Glomerular visceral epithelial cell (primary cell): Measurements from ENCODE around the gene ZFAND2B.

ENCODE experiments used
- DNase-seq: peaks from one replicate; pipeline ENCODE4 v3.0.0-alpha.2; 2016; ENCODE audit errors: extremely low spot score

Gene ZFAND2B, protein sequence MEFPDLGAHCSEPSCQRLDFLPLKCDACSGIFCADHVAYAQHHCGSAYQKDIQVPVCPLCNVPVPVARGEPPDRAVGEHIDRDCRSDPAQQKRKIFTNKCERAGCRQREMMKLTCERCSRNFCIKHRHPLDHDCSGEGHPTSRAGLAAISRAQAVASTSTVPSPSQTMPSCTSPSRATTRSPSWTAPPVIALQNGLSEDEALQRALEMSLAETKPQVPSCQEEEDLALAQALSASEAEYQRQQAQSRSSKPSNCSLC

DNA sequence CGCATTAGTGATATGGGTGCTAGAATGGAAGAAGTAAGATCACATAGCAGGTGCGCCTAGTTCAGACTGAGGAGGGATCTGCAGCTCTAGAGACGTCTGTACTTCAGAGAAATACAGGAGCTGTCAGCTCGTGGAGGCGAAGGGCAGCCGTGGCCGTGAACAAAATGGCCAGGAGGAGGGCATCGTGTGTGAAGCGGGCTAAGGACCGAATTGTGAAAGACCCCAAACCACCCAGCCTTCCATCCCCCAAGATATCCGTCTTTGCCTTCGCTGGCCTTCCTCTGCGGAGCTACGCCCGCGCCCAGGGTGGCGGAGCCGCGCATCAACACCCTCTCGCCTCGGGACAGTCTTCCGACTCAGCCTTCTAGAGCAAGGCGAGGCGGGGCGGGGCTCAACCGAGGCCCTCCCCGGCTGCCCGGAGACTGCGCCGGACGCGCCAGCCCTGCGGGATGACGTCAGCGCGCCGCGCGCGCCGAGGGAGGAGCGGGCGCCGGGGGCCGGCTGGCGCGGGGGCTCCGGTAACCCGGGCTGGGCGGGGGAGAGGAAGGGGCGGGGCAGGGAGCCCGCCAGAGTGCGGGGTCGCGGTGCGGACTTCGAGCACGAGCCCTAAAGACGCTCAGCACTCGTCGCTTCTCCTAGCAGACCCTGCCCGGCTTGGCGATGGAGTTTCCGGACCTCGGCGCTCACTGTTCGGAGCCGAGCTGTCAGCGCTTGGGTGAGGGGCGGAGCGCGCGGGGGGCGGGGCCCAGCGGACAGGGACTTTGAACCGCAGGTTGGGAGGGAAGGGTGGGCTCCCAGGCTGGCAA is at the start of gene ZFAND2B:
ZFAND2B (plus strand) TSS at position 455 of the 806 bp plus-strand sequence; CDS start at position 661, 206 bp downstream.
- peak; percentile 96 for DNase-seq

DNA sequence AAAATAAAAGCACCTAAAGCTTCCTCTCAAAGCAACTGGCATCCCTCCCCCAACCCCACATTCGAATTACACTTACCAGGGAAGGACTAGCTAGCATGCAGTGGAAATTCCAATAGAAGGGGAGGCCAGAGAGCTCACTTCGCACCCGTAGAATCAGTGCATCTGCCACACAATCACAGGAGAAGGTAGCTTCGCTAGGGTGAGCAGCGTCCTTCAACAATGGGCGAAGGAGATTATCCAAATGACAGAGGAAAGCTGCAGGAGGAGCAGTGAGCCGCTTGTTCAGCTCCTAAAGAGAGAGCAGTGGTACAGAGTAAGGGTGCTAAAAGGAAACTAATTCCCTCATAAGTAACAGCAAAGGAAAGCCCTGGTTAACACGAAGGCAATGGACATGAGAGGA is 49.2 kb upstream of the ZFAND2B start:
- no peak for DNase-seq

DNA sequence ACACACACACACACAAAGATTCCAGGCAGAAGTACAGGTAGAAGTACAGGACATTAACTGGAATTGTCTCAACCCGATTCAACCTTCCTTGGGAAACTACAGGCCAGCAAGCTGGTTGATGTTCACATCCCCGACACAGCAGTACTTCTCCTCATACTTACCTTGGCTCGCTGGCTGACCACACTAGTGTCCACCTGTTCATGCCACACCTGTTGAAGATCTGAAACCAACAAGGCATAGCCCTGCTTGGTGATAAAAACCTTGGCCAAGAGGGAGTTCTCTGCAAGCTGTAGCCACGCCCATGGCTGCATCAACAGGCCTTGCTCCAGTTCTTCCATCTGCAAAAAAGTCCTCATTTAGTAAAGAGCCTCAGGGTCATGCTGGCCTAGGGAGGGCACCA is 48.6 kb upstream of the ZFAND2B start:
- no peak for DNase-seq

DNA sequence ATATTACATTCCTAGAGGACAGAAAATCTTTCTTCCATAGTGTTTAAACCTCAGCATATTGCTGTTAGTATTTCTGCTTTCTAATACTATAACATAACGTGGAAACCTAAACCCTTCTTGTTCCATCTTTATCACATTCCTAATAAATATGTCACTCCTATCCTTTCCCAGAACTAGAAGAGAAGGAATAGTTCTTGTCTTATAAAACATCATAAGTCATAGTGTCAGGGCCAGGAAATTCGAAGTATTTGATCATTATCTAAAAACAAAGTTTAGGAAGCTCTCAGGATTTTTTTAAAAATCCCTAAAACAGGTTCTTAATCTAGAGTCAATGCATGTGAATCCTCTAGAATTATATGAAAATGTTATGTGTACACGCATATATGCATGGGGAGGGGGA is 48.0 kb upstream of the ZFAND2B start:
- no peak for DNase-seq

DNA sequence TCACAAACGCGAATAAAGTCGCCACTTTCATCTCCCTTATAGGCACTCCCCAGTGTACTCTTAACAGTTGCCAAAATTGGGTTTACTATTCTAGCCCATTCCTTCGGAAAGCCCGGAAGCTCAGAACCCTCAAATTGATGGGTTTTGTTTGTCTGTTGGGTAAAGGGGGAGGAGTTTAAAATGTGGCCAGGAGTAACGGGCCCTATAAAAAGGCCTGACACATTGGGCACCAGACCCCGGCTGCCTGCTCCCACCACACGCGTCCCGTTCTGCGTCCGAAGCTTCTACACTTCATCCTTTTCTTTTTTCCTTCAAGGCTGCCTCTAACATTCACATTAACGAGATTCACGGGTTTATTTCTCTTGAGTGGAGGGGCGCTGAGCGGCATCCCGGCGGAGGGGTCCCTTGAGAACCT is 46.8 kb upstream of the ZFAND2B start:
- no peak for DNase-seq

DNA sequence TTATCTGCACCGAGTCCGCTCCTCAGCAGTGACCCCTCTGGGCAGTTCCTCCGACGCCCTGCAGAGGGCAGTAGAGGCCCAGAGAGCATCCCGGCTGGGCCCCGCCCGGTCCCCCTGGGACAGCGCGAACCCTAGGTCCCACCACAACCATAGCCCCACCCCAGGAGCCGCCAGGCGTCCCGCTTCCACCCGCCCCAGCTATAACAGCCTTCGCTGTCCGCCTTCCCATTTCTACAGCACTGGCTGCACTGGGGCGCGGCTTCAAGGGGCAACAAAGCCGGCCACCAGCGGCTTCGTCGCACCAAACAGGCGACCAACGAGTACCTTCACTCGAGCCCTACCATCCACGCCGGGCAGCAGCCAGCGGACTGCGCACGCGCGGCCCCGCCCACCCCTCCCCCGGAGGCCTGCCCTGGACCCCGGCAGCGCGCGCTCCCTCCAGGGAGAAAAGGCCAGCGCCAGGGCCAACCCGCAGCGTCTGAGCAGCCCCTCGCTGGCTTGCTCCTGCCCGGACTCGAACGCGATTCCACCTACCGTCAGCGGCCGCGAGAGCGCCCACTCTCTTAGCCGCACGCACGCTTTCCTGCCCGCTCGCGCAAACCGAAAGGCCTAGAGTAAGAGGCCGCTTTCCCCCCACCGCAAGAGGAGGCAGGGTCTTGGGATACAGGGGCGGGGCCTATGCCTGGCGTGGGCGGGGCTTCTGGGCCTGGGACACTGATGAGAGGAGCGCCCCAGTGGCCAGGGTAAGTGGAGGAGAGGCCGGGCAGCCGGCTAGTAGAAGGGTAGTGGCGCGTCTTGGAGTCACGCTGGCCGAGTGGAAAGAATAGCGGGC is 46.2 kb upstream of the ZFAND2B start, which contains the start of gene NHEJ1:
NHEJ1 (minus strand) TSS at position 630 of the 832 bp plus-strand sequence. CDS start 2,453 bp downstream, outside the sequence.
- DNase-seq = peak; percentile 96

DNA sequence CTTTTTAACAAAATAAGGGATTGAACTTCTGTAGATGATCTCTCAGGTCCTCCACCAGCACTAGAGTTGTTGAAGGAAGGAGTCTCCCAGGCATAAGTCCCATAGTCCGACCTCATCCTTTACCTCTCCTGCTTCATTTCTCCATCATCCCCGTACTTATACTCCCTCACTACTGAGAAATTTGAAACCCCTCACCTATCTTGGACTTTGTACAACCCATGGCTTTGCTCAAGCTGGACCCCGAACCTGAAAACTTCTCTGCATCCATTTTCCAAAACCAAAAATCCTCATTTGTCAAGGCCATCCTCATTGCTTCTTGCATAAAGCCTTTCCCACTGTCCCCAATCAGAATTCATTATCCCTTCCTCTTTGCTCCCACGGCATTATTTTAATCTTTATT is 45.5 kb upstream of the ZFAND2B start:
- no peak for DNase-seq

DNA sequence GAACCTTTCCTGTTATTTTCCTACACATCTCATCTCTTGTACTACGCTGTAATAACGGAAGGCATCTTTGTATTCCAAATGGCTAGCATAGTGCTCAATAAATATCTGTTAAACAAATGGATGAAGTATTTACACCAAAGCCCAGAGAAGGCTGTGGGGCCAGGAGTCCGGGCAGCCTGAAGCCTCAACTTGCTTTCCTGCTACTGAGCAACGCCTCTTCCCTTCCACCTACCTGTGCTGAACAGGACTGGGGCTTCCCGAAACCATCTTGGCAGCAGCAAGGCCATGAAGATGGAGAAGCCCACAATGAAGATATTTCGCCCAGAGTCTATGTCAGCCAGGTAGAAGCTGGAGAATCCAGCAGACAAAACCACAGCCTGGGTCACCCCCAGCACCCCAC is 43.4 kb upstream of the ZFAND2B start:
- no peak for DNase-seq

DNA sequence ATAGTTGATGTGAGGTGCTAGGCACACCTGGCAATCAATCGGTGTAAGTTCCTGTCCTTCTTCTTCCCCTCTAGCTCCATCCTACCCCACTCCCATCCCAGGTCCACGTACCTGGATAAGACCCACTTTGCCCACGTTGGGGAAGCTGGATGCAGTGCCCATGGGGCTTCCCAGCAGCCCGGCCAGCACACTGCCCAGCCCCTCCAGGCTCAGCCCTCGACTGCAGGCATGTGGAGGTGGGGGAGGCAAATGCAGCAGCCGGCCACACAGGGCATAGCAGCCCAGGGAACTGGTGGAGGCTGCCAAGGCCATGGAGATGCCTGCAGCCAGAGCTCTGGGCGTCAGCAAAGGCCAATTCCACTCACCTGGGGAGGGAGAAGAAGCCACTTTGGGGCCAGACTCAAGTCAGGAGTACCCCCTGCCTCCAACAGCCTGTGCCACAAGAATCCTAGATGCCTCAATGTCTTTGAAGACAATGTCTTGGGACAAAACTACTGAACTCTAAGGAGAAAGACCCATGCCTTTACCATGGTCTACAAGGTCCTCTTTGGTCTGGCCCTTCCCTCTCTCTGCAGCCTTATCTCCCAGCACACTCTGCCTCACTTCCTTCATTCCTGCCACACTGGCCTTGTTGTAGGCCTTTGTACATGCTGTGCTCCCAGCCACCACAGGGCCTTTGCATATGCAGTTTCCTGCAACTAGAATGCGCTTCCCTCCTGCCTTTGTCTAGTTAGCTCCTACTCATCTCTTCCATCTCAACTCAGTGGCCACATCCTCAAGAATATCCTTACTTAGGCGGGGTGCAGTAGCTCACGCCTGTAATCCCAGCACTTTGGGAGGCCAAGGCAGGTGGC is 41.3 kb upstream of the ZFAND2B start:
- DNase-seq = no peak

DNA sequence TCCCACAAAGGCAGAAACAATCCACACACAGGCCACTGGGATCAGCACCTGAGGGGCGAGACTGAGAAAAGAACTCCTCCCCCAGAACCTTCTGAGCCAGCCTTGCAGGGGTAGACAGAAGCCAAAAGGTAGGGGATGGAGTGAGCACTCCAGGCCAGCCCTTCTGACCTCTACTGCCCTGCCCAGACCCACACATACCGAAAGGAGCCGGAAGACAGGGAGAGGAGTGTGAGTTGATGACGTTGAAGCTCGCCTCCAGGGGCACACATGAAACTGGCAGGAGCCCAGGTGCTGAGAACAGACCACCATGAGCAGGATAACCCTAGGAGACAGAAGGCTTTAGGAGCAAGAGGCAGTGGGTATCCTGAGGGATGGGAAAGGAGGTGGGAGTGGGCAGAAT is 38.6 kb upstream of the ZFAND2B start:
- DNase-seq = no peak

DNA sequence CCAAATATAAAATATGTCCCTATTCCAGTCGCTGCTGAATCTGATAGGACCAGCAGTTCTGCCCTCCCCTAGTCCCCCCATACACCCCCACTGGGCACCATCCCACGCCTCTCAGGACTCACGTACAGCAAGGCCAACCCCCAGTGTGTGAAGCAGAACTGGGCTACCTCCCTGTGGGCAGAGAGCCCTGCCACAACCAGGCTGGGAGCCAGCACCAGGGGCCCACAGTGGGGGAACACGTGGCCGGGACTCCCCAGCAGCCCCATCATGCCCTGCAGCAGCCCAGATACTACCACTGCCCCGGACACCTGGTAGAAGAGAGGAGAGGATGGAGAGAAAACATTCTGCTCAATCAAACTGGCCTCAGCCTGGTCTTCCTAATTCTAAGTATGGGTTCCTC is 38.1 kb upstream of the ZFAND2B start:
- peak; percentile 25 for DNase-seq

DNA sequence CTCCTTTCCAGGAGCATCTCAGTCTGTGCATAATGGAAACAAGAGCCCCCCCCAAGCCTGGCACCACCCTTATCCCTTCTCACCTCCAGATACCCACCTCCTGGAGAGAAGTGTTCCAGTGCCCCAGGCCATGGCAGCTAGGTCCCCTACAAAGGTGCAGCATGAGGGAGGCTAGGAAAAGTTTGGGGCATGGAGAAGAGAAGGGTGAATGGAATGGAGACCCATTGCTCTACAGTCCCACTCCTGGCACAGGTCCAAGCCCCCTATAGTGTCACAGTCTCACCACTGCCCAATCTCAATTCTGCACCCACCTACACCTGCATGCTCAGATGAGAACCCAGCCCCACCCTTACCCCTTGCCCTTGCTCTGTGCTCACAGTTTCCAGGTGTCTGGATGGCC is 37.6 kb upstream of the ZFAND2B start:
- no peak for DNase-seq

DNA sequence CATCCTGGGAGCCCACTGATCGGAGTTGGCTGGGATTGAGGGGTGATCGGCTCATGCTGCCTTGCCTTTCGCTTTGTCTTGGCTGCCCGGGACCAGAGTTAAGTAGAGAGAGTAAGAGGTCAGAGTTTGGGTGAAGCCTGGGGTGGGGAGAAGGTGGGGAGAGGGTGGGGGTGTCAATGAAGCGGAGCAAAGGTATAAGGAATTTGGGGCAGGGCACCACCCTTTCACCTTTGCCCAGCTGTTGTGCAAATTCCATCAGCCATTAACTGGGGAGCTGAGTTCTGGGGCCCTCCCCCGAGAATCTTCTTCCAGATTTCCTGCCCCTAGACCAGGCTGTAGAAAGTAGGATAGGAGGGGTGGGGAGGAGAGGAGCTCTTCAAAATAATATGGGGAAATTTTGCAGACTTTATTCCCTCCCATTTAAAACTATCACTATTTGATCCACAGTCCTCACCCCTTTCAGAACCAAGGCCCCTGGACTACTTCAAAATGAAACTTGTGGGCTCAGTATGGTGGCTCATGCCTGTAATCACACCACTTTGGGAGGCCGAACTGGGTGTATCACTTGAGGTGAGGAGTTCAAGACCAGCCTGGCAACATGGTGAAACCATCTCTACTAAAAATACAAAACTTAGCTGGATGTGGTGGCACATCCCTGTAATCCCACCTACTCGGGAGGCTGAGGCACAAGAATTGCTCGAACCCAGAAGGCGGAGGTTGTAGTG is 36.5 kb upstream of the ZFAND2B start, which contains the start of gene SLC23A3:
SLC23A3 (minus strand) TSS at position 100 of the 725 bp plus-strand sequence; CDS start at position 55, 45 bp downstream.
- no peak for DNase-seq

DNA sequence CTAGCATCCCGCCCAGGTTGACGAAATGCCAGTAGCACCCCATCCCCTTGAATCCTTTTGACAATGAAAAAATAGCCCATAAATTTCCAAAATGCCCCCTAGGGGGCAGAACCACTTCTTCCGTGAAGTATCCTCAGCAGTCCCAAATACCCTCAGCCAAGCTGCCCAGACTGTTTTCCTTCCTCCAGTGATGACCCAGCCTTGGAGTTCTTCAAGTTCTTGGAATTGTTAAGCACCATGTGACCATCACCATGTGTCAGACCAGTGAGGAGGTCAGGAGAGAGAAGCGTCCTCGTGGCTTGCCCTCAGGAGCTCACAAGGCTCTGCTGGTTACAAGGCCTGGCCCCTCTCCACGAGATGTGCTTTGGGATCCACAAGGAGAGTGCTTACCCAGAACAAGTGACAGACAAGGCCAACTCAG is 35.3 kb upstream of the ZFAND2B start:
- peak; percentile 69 for DNase-seq

DNA sequence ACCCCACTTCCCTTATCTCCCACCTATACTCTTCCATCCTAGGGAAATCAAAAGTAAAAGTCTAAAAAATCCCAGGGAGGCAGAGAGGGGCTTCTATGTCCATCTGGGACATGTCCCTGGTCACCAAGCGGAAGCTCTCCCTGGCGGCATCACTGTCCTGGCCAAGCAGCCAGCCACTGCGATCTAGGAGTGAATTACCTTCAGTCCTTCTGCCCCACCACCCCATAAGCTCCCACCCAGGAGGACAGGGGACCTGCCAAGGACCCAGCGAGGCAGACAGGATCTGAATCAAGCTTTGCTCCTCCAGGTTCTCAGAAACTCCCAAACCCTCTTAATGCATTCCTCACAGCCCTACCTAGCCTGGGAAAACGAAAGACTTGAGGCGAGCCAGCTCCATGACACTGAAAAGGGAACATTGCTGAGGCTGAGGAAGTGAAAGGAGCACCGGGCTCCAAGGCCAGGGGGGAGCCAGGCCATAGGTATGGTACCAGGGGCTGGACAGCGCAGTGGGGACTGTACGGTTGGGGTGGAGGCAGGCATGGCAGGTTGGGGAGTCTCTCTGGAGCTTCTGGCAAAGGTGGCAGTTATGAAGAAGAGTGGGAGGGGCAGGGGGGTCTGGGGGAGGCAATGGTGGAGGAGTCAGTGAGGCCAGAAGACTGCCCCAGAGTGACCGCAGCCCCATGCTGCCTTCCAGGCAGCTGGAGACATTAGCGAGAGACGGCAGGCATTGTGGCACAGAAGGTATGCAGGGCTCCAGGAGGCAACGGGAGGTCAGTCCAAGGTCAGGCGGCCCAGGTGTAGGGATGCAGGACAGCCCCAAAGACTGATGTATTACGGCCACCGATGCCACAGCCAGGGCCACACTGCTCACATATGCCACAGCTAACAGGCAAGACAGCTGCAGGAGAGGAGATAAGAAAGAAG is 34.1 kb upstream of the ZFAND2B start:
- no peak for DNase-seq

DNA sequence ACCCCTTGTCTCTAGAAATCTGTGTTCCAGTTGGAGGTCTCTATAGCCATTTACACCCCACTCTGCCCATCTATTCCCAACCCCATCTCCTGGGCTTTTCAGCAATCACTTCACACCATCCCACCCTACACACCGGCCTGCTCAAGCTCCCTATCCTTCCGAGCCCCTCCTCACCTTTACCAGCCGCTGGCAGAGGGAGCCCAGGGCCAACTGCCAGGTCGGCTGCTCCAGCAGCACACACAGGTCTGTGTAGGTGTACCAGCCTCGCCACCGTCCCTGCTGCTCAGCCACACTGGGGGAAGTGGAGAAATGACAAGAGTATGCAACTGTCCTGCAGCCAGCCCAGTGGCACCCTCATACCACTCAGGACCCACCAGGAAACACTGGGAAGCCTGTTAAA is 33.4 kb upstream of the ZFAND2B start:
- DNase-seq = no peak

DNA sequence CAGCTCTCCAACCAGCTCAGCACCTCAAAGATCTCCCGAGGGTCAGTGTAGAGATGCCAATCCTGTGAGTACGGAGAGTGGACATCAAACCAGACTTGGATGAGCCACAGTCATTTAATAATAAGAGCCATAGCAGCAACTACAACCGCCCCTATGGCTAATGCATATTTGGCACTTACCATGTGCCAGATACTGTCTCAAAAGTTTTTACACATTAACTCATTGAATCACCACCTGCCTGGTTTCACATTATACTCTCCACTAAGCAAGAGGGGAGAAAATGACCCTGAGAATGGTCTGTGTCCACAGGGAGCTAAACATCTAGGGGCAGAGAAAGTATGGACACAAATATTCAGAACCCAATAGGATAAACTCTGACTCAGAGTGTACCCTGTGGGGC is 32.4 kb upstream of the ZFAND2B start:
- peak; percentile 68 for DNase-seq

DNA sequence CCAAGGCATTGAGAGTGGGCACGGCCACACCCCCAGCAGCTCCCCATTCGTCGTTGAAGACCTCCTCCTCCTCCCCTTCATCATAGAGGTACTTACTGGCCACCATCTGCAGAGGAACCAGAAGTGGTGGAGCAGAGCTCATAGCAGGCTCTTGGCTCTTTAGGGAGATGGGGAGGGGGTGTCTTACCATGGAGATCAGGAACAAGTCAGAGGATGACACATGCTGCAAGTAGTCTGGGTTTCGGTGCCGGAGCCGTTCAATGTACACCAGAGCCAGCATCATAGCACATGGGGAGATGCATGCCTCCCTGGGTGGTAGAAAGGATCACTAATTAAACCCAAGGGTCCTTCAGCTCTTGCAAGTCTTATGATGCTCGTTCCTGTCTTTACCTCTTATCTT is 31.8 kb upstream of the ZFAND2B start:
- peak; percentile 66 for DNase-seq

DNA sequence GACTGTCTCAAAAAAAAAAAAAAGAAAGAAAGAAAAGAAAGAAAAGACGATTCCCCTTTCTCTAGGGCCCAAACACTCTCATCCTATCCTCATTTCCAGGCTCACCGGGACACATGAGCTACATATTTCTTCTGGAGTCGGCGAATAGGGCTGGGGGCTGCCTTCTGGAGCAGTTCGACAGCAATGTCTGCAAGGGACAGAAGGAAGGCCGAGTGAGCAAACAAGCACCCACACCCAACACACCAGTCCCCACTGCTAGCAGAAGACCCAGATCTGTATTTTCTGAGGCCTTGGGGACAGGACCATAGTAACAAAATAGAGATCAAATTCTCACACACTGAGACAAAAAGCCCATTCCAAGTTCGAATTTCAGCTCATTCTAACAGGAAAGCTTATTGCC is 31.1 kb upstream of the ZFAND2B start:
- no peak for DNase-seq
